Gastrocnemius medialis (tissue), 4 donors: ENCODE measurements around the gene CAMSAP1. TPM values are rescaled to one million over a fixed set of nuclear protein-coding genes. Genes with fewer than 3 reads are reported as not detected.

ENCODE experiments used
- ATAC-seq, 2 donors: fragments of 150-250 bp; one replicate each; pipeline ENCODE4 v1.9.1; 2016
- DNase-seq, 2 donors: peaks; one replicate each; pipeline ENCODE4 v3.0.0-alpha.2; 2019
- H3K27ac ChIP-seq, 4 donors: fragments of 200-600 bp; sonication (generic); 1 replicate in 1 of 4; 2 replicates in 3 of 4; pipeline ENCODE4 v1.5.1; 2016 to 2018; ENCODE audit warnings: mild to moderate bottlenecking in 2 of 4, moderate library complexity in 1 of 4
- H3K27me3 ChIP-seq, 3 donors: fragments of 200-600 bp; sonication (generic) in 2 of 3; 1 replicate in 1 of 3; 2 replicates in 2 of 3; pipeline versions ENCODE4 v1.5.1 to v1.6.0; 2016 to 2019; ENCODE audit warnings: mild to moderate bottlenecking in 1 of 3, moderate library complexity in 1 of 3
- H3K36me3 ChIP-seq, 2 donors: fragments of 200-600 bp; sonication (generic) in 1 of 2; one replicate each; pipeline ENCODE4 v1.5.1; 2017 to 2018
- H3K4me1 ChIP-seq, 2 donors: fragments of 200-600 bp; sonication (generic) in 1 of 2; one replicate each; pipeline ENCODE4 v1.5.1; 2016 to 2017; ENCODE audit warnings: mild to moderate bottlenecking in 2 of 2
- H3K4me3 ChIP-seq, 4 donors: fragments of 200-600 bp; sonication (generic) in 3 of 4; 1 replicate in 1 of 4; 2 replicates in 3 of 4; pipeline ENCODE4 v1.5.1; 2016 to 2019; ENCODE audit warnings: mild to moderate bottlenecking in 2 of 4
- H3K9me3 ChIP-seq, 3 donors: fragments of 200-600 bp; sonication (generic) in 2 of 3; 1 replicate in 1 of 3; 2 replicates in 2 of 3; pipeline ENCODE4 v1.5.1; 2016 to 2019
- CTCF ChIP-seq, 5 experiments: fragments of 450-650 bp in 3 of 5; fragments of 200-600 bp in 2 of 5; sonication (generic) in 2 of 5; IDR thresholded peaks in 4 of 5; conservative IDR thresholded peaks in 1 of 5; 1 replicate in 4 of 5; 2 replicates in 1 of 5; pipeline ENCODE4 v1.5.1; 2016 to 2019; ENCODE audit warnings: antibody characterized with exemption in 5 of 5, mild to moderate bottlenecking in 3 of 5, moderate library complexity in 3 of 5
- POLR2A ChIP-seq, 2 donors: fragments of 450-650 bp; IDR thresholded peaks; one replicate each; pipeline ENCODE4 v1.6.1; 2017; ENCODE audit warnings: antibody characterized with exemption in 2 of 2, mild to moderate bottlenecking in 2 of 2, moderate library complexity in 2 of 2
- in situ Hi-C, 4 donors: fragments of 200-750 bp; cut with MboI; loops; one replicate each; pipeline versions ENCODE4 v1.15.0 to v1.8.0; 2017; ENCODE audit warnings: low sequenced_read_pairs in 4 of 4
- intact Hi-C: fragments of 100-400 bp; cut with DNase I; formaldehyde crosslinking; loops from one replicate; pipeline ENCODE4 v1.15.1; 2023; ENCODE audit warnings: low total_unique reads
- total RNA-seq, 4 donors: library from RNA; depleted of rRNA; stranded (reverse); fragments of >200 nt; gene quantifications; one replicate each; pipeline versions ENCODE4 v1.1.0 to v1.2.3, GENCODE V29; 2016

CAMSAP1 gene
- total RNA-seq, 4 donors from 2014 or later: 54.8 to 94.9 (median 82.9) TPM

GRCh38 chr9:135910757-135911156 lies 3.4 kb upstream of the CAMSAP1 start:
- Histone ChIP-seq H3K36me3 (peaks cover 0 to 40% of the 10 kb centered on the region in 2 donors), H3K4me3 (no peak overlapping the region), H3K9me3 (no peaks in the 10 kb centered on the region), H3K4me1 (peaks cover 16 to 20% of the 10 kb centered on the region in 2 donors), H3K27me3 (no peaks in the 10 kb centered on the region), H3K27ac (peak overlapping the region in 2 of 4 donors; percentile 50 to 92)
- in situ Hi-C loops: no loop called here
- ATAC-seq: no peak
- intact Hi-C loops: no loop called here
- DNase-seq: no peak
- TF ChIP-seq POLR2A (IDR thresholded peaks at IDR 0.05) (no peak), CTCF (IDR thresholded peaks at IDR 0.05 in 4 of 5, conservative IDR thresholded peaks at IDR 0.05 in 1 of 5) (no peak)

- intact Hi-C loops (no loop called here), in situ Hi-C loops (no loop called here)
- Histone ChIP-seq H3K9me3 (no peaks in the 10 kb centered on the region), H3K4me3 (no peak overlapping the region), H3K4me1 (peaks cover 22 to 25% of the 10 kb centered on the region in 2 donors), H3K27me3 (no peaks in the 10 kb centered on the region), H3K36me3 (peaks cover 0 to 35% of the 10 kb centered on the region in 2 donors), H3K27ac (peak overlapping the region in 3 of 4 donors; percentile 84 to 92 (median 90))
- TF ChIP-seq CTCF (IDR thresholded peaks at IDR 0.05 in 4 of 5, conservative IDR thresholded peaks at IDR 0.05 in 1 of 5): no peak
- no peak for TF ChIP-seq POLR2A (IDR thresholded peaks at IDR 0.05)
- DNase-seq: no peak
- ATAC-seq: no peak
Observed at GRCh38 chr9:135910216-135910615, 2.9 kb upstream of the CAMSAP1 start.

- Histone ChIP-seq H3K27ac (peak overlapping the region; percentile 84 to 92 (median 90)), H3K4me3 (no peak overlapping the region), H3K9me3 (no peaks in the 10 kb centered on the region), H3K36me3 (peaks cover 0 to 26% of the 10 kb centered on the region in 2 donors), H3K4me1 (peaks cover 30 to 34% of the 10 kb centered on the region in 2 donors), H3K27me3 (no peaks in the 10 kb centered on the region)
- in situ Hi-C loops: no loop called here
- TF ChIP-seq CTCF (IDR thresholded peaks at IDR 0.05 in 4 of 5, conservative IDR thresholded peaks at IDR 0.05 in 1 of 5) (no peak), POLR2A (IDR thresholded peaks at IDR 0.05) (no peak)
- ATAC-seq: no peak
- no peak for DNase-seq
- intact Hi-C loops: loop anchor here (5.0 to 10.0 kb wide), 3 partner anchors 183 to 453 kb away; partner anchors contain the start of genes DNLZ and QSOX2
Observed at GRCh38 chr9:135909371-135909770, 2.0 kb upstream of the CAMSAP1 start.

GRCh38 chr9:135908754-135909204 lies 1.4 kb upstream of the CAMSAP1 start:
- intact Hi-C loops (loop anchor here (5.0 to 10.0 kb wide), 3 partner anchors 184 to 454 kb away; partner anchors contain the start of genes DNLZ and QSOX2), in situ Hi-C loops (no loop called here)
- Histone ChIP-seq H3K27ac (peak overlapping the region; percentile 84 to 92 (median 90)), H3K4me1 (peaks cover 35 to 40% of the 10 kb centered on the region in 2 donors), H3K36me3 (peaks cover 0 to 22% of the 10 kb centered on the region in 2 donors), H3K9me3 (no peaks in the 10 kb centered on the region), H3K4me3 (peak overlapping the region; percentile 70 to 81 (median 72)), H3K27me3 (no peaks in the 10 kb centered on the region)
- DNase-seq (no peak), ATAC-seq (no peak)
- TF ChIP-seq POLR2A (IDR thresholded peaks at IDR 0.05) (no peak), CTCF (IDR thresholded peaks at IDR 0.05 in 4 of 5, conservative IDR thresholded peaks at IDR 0.05 in 1 of 5) (no peak)
